Upper lobe of left lung (tissue), 6 donors: Measurements from ENCODE around the gene PNCK. TPM values are rescaled to one million over a fixed set of nuclear protein-coding genes. Genes with fewer than 3 reads are reported as not detected.
A peak's percentile ranks its signal among the peaks of the same experiment; 100 is the strongest.

Experiments
- ATAC-seq, 2 donors: fragments of 200-7000 bp; cut with Tn5 transposase; one replicate each; pipeline ENCODE4 v1.9.1; 2022; ENCODE audit warnings: mild to moderate bottlenecking in 2 of 2, moderate library complexity in 2 of 2; ENCODE audit not compliant: low FRiP score in 2 of 2
- DNase-seq, 2 donors: peaks; one replicate each; pipeline ENCODE4 v3.0.0-alpha.2; 2019 to 2020
- H3K27ac ChIP-seq, 4 donors: fragments of 200-600 bp; sonication (generic); one replicate each; pipeline ENCODE4 v1.5.1; 2016 to 2019
- H3K27me3 ChIP-seq, 4 donors: fragments of 200-600 bp; sonication (generic); one replicate each; pipeline ENCODE4 v1.5.1; 2017 to 2019
- H3K36me3 ChIP-seq, 4 donors: fragments of 200-600 bp; sonication (generic); one replicate each; pipeline ENCODE4 v1.5.1; 2016 to 2019
- H3K4me1 ChIP-seq, 4 donors: fragments of 200-600 bp; sonication (generic); one replicate each; pipeline ENCODE4 v1.5.1; 2018 to 2019
- H3K4me3 ChIP-seq, 4 donors: fragments of 200-600 bp; sonication (generic); one replicate each; pipeline ENCODE4 v1.5.1; 2017 to 2019; ENCODE audit warnings: mild to moderate bottlenecking in 2 of 4, moderate library complexity in 1 of 4
- H3K9me3 ChIP-seq, 4 donors: fragments of 200-600 bp; sonication (generic); one replicate each; pipeline ENCODE4 v1.5.1; 2018 to 2019
- EP300 ChIP-seq, 4 donors: sonication (generic); formaldehyde crosslinking; IDR thresholded peaks; one replicate each; pipeline ENCODE4 v1.5.1; 2017; ENCODE audit warnings: antibody characterized with exemption in 4 of 4, control low read depth in 2 of 4
- POLR2A ChIP-seq, 4 donors: fragments of 450-650 bp; IDR thresholded peaks; one replicate each; pipeline ENCODE4 v1.5.1; 2016 to 2017; ENCODE audit warnings: antibody characterized with exemption in 4 of 4, mild to moderate bottlenecking in 2 of 4
- POLR2AphosphoS5 ChIP-seq, 2 donors: sonication (generic); formaldehyde crosslinking; IDR thresholded peaks; one replicate each; pipeline ENCODE4 v1.5.1; 2017; ENCODE audit warnings: antibody characterized with exemption in 2 of 2
- WGBS, 2 donors: methylation state at CpG; one replicate each; pipeline ENCODE4 v1.1.5; 2017 to 2018; 5-methylcytosine and 5-hydroxymethylcytosine counted together
- total RNA-seq, 6 donors: library from RNA; depleted of rRNA in 4 of 6; stranded (reverse); fragments of >200 nt in 4 of 6; gene quantifications; one replicate each; pipeline versions ENCODE4 v1.1.0 to v1.2.1, GENCODE V29; 2016 to 2021
- TF ChIP-seq, protein P1 (sequence below), 6 experiments: fragments of 450-650 bp in 4 of 6; fragments of 200-600 bp in 2 of 6; sonication (generic) in 2 of 6; IDR thresholded peaks; one replicate each; pipeline ENCODE4 v1.5.1; 2016 to 2019; ENCODE audit warnings: antibody characterized with exemption in 6 of 6
- donor health status: DM: no; HTN: no; CAD: no; lungs with moderate emphysema.
- donor health status: DM: no; HTN: yes; CAD: no; lungs with severe emphysema.

PNCK gene
- total RNA-seq, 6 donors from 2014 or later = 0.47 to 5.2 TPM; not detected in 4

GRCh38 chrX:153689654-153690465, 16.2 kb upstream of the PNCK start:
- no peak overlapping the region for H3K4me3 ChIP-seq
- H3K27me3 ChIP-seq = no peaks in the 10 kb centered on the region
- no peak overlapping the region for H3K27ac ChIP-seq
- 87 to 93% methylated on average over 3 to 19 of the region's 19 CpGs for WGBS, 2 donors
- ATAC-seq = no peak
- H3K9me3 ChIP-seq = no peaks in the 10 kb centered on the region
- peak in 1 of 2 donors; percentile 43 for DNase-seq
- H3K4me1 ChIP-seq = peaks cover 0 to 15% (median 2%) of the 10 kb centered on the region in 4 donors
- H3K36me3 ChIP-seq = no peaks in the 10 kb centered on the region
- TF ChIP-seq, protein P1, sequence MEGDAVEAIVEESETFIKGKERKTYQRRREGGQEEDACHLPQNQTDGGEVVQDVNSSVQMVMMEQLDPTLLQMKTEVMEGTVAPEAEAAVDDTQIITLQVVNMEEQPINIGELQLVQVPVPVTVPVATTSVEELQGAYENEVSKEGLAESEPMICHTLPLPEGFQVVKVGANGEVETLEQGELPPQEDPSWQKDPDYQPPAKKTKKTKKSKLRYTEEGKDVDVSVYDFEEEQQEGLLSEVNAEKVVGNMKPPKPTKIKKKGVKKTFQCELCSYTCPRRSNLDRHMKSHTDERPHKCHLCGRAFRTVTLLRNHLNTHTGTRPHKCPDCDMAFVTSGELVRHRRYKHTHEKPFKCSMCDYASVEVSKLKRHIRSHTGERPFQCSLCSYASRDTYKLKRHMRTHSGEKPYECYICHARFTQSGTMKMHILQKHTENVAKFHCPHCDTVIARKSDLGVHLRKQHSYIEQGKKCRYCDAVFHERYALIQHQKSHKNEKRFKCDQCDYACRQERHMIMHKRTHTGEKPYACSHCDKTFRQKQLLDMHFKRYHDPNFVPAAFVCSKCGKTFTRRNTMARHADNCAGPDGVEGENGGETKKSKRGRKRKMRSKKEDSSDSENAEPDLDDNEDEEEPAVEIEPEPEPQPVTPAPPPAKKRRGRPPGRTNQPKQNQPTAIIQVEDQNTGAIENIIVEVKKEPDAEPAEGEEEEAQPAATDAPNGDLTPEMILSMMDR (IDR thresholded peaks at IDR 0.05) = no peak
- TF ChIP-seq POLR2AphosphoS5 (IDR thresholded peaks at IDR 0.05) (no peak), EP300 (IDR thresholded peaks at IDR 0.05) (no peak), POLR2A (IDR thresholded peaks at IDR 0.05) (no peak)

DNA sequence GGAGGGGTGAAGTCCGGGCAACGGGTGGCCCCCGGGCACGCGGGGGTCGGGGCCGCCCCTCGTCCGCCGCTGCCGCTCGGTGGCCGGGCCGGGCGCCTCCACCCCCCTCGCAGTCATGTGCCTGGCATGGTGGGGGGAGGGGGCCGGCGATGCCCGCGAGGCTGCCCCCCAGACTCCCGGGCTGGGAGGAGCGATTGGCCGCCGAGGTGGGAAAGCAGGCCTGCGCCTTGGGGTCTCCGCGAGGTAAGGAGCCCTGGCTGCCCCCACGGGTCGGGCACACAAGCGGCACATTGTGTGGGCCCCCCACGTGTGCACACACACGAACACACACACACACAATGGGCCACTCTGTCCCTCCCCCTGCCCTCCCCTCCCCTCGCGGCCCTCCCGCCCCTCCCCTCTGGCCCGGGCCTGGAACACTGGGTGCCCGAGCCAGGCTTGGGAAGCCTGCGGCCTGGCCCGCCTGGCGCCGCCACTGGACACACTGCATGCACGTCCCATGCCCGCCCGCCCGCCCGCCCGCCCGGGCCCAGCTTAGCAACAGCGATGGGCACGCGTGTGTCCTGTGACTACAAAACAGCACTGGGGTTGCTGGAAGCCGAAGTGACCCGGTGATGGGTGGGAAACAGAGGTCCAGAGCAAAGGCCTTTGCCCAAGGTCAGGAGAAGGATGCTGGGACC, 15.4 kb upstream of the PNCK start:
- H3K4me3 ChIP-seq = peak overlapping the region in 3 of 4 donors; percentile 37 to 45 (median 42)
- peaks cover 0 to under 1% (median 0%) of the 10 kb centered on the region in 4 donors for H3K9me3 ChIP-seq
- no peak overlapping the region for H3K27ac ChIP-seq
- TF ChIP-seq, protein P1 (IDR thresholded peaks at IDR 0.05) = no peak
- TF ChIP-seq EP300 (IDR thresholded peaks at IDR 0.05) (no peak), POLR2A (IDR thresholded peaks at IDR 0.05) (no peak), POLR2AphosphoS5 (IDR thresholded peaks at IDR 0.05) (no peak)
- WGBS, 2 donors = 78% methylated on average over 15 of the region's 53 CpGs; no CpG with 5 or more reads in 1 of the 2 donors
- H3K27me3 ChIP-seq = no peaks in the 10 kb centered on the region
- peaks cover 0 to 15% (median 2%) of the 10 kb centered on the region in 4 donors for H3K4me1 ChIP-seq
- no peaks in the 10 kb centered on the region for H3K36me3 ChIP-seq
- ATAC-seq = no peak
- DNase-seq = peak in 1 of 2 donors; percentile 80

- Histone ChIP-seq H3K9me3 (peaks cover 0 to 5% (median 0%) of the 10 kb centered on the region in 4 donors), H3K36me3 (no peaks in the 10 kb centered on the region), H3K27ac (no peak overlapping the region), H3K4me1 (peaks cover 0 to 15% (median 2%) of the 10 kb centered on the region in 4 donors), H3K4me3 (peak overlapping the region in 3 of 4 donors; percentile 37 to 45 (median 42)), H3K27me3 (no peaks in the 10 kb centered on the region)
- ATAC-seq (no peak), DNase-seq (no peak)
- 50% methylated on average over 42 of the region's 57 CpGs; no CpG with 5 or more reads in 1 of the 2 donors for WGBS, 2 donors
- TF ChIP-seq POLR2AphosphoS5 (IDR thresholded peaks at IDR 0.05) (no peak), POLR2A (IDR thresholded peaks at IDR 0.05) (no peak), EP300 (IDR thresholded peaks at IDR 0.05) (no peak)
- TF ChIP-seq, protein P1 (IDR thresholded peaks at IDR 0.05) = no peak
Observed at GRCh38 chrX:153688506-153688905, 14.9 kb upstream of the PNCK start.

- TF ChIP-seq POLR2AphosphoS5 (IDR thresholded peaks at IDR 0.05) = no peak
- no peak for TF ChIP-seq POLR2A (IDR thresholded peaks at IDR 0.05)
- no peak for TF ChIP-seq EP300 (IDR thresholded peaks at IDR 0.05)
- TF ChIP-seq, protein P1 (IDR thresholded peaks at IDR 0.05) = no peak
- ATAC-seq = no peak
- 60% methylated on average over 7 of the region's 69 CpGs; no CpG with 5 or more reads in 1 of the 2 donors for WGBS, 2 donors
- Histone ChIP-seq H3K9me3 (peaks cover 0 to 9% (median 0%) of the 10 kb centered on the region in 4 donors), H3K4me3 (peak overlapping the region in 3 of 4 donors; percentile 38 to 48 (median 47)), H3K27me3 (no peaks in the 10 kb centered on the region), H3K4me1 (peaks cover 0 to 15% (median 2%) of the 10 kb centered on the region in 4 donors), H3K27ac (no peak overlapping the region), H3K36me3 (no peaks in the 10 kb centered on the region)
- peak in 1 of 2 donors; percentile 70 for DNase-seq
Observed at GRCh38 chrX:153688071-153688470, 14.5 kb upstream of the PNCK start.
